ENCODE data around the gene PPP1R15A. TPM values are rescaled to one million over a fixed set of nuclear protein-coding genes. Genes with fewer than 3 reads are reported as not detected.
A peak's percentile ranks its signal among the peaks of the same experiment; 100 is the strongest.
"Not testable (repeated sequence)": the region's sequence is repeated elsewhere in the genome, so short reads cannot be mapped to it uniquely, and the experiment has no call there.

The PPP1R15A gene
- total RNA-seq, 1 experiment from 2014 or later: 50.7 TPM

- DNase-seq (ENCODE audit: low read depth): no peak
Observed at GRCh38 chr19:48881741-48882657, 9.8 kb downstream of the PPP1R15A start.

- DNase-seq (ENCODE audit: low read depth): no peak
Observed at GRCh38 chr19:48883726-48884125, 11.5 kb downstream of the PPP1R15A start.

DNA sequence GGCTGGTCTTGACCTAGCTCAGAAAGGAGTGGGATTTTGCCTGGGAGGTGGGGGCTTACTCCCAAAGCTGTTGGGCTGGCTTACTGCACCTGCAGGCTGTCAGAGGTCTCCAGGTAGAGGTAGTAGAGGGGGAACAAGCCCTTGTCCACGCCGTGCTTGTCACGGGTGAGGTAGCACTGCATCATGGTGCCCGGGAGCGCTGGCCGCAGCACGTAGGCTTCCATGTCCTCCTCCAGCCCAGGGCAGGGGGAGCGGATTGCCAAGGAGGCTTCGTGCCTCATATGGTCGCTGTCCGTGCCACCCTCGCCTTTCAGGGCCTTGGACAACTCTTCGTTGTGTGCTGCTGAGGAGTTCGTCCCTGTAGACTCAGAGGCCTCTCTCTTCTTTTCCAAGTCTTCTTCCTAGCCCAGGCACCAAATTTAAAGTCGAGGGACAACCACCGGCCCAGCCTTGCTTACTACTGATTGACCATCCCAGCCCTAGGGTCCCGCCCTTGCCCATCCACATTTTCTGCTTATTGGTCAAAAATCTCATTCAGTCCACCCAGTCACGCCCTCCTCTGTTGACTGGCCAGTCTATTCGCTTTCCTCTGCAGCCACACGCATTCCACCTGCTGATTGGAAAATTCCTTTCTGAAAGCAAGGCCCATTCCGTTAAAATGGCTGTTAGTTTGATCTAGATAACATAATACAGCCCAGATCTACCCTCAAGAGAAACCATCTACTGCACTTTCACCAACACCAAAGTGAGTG is 15.8 kb downstream of the PPP1R15A start:
- DNase-seq (ENCODE audit: low read depth): no peak

GRCh38 chr19:48889496-48889895 is 17.3 kb downstream of the PPP1R15A start:
- DNase-seq (ENCODE audit: low read depth): not testable (repeated sequence)

- no peak for DNase-seq (ENCODE audit: low read depth)
Observed at GRCh38 chr19:48890551-48890950, 18.3 kb downstream of the PPP1R15A start.

DNA sequence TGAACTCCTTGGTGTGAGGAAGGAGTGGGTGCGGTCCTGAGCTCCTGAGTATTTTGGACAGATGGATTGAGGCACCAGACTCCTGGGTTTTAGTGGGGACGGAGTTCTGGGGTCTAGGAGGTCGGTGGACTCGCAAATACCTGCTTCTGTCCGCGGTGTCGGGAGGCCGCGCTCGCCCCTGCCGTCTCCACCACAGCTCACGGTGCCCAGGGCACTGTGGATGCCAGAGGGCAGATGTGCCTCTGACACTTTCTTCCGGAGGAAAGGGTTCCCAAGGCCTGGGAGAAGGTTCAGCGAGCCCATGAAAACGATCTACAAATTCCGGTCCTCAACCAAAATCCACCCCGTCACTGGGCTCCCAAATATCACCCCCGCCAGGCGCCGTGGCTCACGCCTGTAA is 23.0 kb downstream of the PPP1R15A start:
- no peak for DNase-seq (ENCODE audit: low read depth)

DNA sequence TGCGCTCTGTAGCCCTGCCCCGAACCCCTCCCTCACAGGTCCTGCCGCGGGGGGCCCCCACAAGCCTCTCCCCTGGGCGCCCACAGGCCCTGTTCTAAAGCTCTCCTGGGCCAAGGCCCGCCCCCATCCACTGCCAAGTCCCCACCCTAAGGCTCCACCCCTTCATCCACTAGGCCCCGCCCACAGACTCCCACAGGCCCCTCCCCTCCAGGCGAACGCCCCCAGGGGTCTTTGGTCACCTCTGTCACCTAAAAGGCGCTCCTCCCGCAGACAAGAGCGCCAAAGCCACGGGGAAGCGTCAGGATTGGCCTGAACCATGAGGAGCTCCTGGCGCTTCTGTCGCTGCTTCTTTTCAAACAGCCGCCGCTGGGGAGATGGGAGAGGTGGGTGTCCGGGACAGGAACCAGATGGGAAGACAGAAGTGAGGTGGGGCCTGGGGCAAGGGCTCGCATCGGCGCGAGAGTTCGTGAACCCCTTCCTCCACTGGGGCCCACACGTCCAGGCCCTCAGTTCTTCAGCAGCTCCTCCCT is 24.0 kb downstream of the PPP1R15A start:
- DNase-seq (ENCODE audit: low read depth): no peak

- no peak for DNase-seq (ENCODE audit: low read depth)
Observed at GRCh38 chr19:48897181-48897580, 25.0 kb downstream of the PPP1R15A start.

DNA sequence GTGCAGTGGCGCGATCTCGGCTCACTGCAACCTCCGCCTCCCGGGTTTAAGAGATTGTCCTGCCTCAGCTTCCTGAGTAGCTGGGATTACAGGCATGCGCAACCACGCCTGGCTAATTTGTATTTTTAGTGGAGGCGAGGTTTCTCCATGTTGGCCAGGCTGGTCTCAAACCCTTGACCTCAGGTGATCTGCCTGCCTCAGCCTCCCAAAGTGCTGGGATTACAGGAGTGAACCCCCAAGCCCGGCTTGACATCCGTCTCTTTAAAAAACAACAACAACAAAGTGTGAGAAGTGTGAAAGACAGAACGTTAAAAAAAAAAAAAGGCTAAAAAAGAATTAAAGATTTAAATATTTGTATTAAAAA is 27.1 kb downstream of the PPP1R15A start:
- DNase-seq (ENCODE audit: low read depth): not testable (repeated sequence)

DNA sequence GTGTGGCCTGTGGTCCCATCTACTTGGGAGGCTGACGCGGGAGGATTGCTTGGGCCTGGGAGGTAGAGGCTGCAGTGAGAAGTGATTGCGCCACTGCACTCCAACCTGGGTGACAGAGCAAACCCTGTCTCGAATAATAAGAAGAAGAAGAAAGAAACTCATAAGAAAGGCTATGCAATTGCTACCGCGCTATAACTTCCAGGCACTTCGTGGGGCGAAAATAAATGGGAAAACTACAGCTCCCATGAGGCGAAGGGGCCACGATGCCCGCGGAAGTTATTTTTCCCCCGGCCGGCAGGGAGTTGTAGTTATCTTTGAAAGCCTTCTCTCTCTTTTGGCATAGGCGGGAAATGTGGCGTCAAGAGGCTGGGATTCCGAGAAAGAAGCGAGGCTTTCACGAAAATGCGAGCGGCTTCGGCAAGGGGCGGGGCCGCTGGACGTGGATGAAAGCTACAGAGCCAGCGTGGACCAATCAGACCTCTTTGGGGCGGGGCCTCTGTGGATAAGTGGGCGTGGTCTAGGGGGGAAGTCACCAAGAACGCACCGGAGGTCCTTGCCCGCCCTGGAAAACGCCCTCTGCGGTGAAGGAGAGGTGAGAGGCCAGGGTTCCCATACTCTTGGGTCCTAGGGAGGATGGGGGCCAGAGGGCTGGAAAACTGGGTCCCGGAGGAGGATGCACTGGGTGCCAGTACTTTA is 27.7 kb downstream of the PPP1R15A start, which contains the start of gene NUCB1:
TSS of gene NUCB1 (plus strand) at position 532 of the 696 bp plus-strand sequence. CDS start 485 bp downstream, outside the sequence.
- peak; percentile 99 for DNase-seq (ENCODE audit: low read depth)

DNA sequence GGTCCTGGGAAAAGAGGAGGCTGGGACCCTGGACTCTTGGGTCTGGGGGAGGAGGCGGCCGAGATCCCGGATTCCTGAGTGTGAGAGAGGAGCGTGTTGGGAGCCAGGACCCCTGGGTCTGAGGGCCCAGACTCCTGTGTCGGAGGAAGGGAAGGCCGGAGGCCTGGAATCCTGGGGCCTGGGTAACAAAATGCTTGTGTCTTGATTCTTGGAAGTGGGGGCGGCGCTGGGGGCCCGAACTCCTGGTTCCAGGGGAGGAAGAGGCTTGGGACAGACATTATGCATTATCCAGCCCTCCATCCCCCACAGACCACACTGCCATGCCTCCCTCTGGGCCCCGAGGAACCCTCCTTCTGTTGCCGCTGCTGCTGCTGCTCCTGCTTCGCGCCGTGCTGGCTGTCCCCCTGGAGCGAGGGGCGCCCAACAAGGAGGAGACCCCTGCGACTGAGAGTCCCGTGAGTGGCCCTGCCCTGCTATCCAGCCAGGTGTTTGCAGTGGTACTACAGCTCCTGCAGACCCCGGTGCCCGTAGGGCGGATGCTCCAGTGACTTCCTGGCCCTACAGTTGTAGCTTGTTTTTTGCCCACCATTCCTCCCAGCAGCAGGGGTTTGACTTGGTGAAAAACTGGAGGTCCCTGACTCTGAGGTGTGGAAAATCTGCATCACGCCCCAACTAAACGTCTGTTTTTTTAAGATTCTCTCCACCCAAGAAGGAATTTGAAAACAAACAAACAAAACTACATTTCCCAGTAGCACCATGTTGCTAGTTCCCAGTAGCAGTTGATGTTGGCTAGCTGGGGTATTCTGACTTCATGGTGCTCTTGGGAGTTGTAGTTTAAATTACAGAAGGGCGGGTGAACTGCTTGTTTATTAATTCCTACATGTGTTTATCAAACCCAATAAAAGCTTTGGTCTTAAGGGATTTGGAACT is 28.5 kb downstream of the PPP1R15A start:
- no peak for DNase-seq (ENCODE audit: low read depth)

DNA sequence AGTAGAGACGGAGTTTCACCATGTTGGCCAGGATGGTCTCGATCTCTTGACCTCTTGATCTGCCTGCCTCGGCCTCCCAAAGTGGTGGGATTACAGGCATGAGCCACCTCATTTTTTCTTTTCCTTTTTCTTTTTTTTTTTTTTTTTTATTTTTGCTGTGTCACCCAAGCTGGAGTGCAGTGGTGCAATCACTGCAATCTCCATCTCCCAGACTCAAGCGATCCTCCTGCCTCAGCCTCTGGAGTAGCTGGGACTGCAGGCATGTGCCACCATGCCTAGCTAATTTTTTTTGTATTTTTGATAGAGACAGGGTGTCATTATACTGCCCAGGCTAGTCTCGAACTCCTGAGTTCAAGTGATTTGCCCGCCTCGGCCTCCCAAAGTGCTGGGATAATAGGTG is 30.1 kb downstream of the PPP1R15A start:
- DNase-seq (ENCODE audit: low read depth): not testable (repeated sequence)

DNA sequence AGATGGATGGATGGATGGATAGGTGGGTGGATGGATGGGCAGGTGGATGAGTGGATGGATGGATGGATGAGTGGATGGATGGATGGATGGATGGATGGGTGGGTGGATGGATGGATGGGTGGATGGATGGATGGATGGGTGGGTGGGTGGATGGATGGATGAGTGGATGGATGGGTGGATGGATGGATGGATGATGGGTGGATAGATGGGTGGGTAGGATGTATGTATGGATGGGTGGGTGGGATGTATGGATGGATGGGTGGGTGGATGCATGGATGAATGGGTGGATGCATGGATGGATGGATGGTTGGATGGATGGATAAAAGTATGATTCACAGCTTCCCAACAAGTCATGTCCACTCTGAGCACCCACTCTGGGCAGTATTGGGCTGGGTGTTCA is 31.6 kb downstream of the PPP1R15A start:
- DNase-seq (ENCODE audit: low read depth): not testable (repeated sequence)

- no peak for DNase-seq (ENCODE audit: low read depth)
Observed at GRCh38 chr19:48905664-48906063, 33.4 kb downstream of the PPP1R15A start.

- no peak for DNase-seq (ENCODE audit: low read depth)
Observed at GRCh38 chr19:48906324-48906723, 34.1 kb downstream of the PPP1R15A start.

DNA sequence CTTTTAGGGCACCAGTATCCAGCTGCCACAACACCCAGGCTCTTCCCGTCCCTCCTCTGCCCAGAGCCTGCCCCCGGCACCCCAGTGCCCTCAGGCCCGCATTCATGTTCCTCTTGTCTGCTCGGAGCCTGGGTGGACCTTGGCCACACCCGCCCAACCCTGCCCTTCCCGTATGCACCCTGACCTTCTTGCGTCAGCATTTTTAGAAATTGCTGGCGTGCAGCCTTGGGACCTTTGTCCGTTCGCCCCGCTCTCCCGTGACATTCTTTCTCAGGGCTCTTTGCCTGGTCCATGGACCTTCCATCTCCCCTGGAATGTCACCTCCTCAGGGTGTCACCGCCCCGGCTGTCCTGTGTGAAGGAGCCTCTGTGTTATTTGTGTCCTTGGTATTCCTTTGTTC is 35.5 kb downstream of the PPP1R15A start:
- DNase-seq (ENCODE audit: low read depth): no peak

DNA sequence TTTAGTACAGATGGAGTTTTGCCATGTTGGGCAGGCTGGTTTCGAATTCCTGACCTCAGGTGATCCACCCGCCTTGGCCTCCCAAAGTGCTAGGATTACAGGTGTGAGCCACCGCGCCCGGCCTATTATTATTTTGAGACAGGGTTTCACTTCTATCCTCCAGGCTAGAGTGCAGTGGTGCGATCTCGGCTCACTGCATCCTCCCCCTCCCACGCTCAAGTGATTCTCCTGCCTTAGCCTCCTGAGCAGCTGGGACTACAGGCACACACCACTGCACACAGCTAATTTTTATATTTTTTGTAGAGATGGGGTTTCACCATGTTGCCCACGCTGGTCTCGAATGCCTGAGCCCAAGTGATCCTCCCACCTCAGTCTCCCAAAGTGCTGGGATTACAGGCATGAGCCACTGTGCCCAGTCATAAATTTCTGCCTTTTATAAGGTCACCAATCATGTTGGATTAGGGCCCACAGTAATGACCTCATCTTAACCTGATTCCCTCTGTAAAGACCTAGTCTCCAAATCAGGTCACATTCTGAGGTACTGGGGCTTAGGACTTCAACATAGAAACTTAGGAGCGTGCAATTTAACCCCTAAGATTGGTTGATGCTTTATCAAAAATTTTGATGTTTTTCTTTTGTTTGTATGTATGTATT is 37.3 kb downstream of the PPP1R15A start:
- not testable (repeated sequence) for DNase-seq (ENCODE audit: low read depth)

DNA sequence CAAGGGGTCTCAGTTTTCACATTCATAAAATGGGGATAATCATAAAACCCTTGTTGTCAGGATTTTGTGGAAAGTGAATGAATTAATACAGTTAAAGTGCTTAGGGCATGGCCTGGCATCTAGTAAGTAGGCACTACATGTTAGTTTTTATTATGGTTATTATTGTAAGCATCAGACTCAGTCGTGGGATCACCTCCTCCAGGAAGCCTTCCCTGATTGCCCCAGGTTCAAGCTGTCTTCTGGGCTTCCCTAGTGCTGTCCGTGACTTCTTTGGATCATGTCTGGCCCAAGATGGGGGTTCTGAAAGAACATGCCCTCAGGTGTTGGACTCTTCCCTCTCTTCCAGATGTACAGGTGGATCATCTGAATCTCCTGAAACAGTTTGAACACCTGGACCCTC is 38.6 kb downstream of the PPP1R15A start:
- no peak for DNase-seq (ENCODE audit: low read depth)

DNA sequence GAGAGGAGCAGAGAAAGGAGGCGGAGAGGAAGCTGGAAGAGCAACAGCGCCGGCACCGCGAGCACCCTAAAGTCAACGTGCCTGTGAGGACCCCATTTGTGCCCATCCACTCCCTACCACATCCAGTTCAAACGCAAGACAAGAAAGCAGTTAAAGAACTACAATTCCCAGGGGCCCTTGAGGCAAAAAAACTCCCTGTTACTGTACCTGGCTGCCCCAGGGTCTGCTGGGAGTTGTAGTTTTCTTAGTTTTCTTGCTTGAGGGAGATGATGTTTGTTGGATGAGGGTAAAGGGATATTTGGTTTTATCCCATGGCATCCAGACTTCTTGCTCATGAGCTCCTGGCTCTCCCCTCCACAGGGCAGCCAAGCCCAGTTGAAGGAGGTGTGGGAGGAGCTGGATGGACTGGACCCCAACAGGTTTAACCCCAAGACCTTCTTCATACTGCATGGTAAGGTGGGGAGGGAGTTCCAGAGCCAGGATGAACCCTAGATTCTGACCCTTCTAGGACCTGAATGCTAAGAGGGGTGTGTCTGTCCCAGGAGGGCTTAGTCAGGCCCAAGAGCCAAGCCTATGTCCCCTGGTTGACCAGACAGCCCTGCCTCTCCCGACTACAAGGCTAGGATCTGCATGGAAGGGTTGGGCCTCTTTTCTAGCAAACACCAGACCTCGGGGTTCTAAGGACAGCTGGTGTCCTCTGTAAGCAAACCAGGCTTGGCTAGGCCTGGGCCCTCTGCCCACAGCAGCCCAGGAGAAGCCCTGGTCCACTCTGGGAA is 41.1 kb downstream of the PPP1R15A start:
- DNase-seq (ENCODE audit: low read depth): no peak
